ENCODE results near the gene SRRM3. TPM values are rescaled to one million over a fixed set of nuclear protein-coding genes. Genes with fewer than 3 reads are reported as not detected.

The SRRM3 gene
- total and polyA plus RNA-seq, 9 of the 15 experiments (the other 6 are each of a cell fraction or from before 2014, with no cell fraction given), result 0.04 to 0.91 (median 0.46) TPM; not detected in 2

- TF ChIP-seq ZSCAN32 (CRISPR knock-in tag; IDR thresholded peaks at IDR 0.05) (no peak), ILF3 (IDR thresholded peaks at IDR 0.05; ENCODE audit: borderline replicate concordance) (no peak), LCOR (CRISPR knock-in tag; IDR thresholded peaks at IDR 0.05) (peak; percentile 55; the same call in 1 of the 2 replicates), FOXO4 (CRISPR knock-in tag; IDR thresholded peaks at IDR 0.05) (no peak), CHD7 (IDR thresholded peaks at IDR 0.05; ENCODE audit: low read depth, low read length) (no peak), MCM2 (IDR thresholded peaks at IDR 0.05; ENCODE audit: low read depth) (no peak), KDM2B (CRISPR knock-in tag; IDR thresholded peaks at IDR 0.05) (no peak), YY1 (IDR thresholded peaks at IDR 0.05; ENCODE audit: borderline replicate concordance in 1 of 3, control insufficient read depth in 1 of 3, extremely low read depth in 1 of 3, insufficient read depth in 3 of 3, insufficient read length in 1 of 3, insufficient replicate concordance in 2 of 3, low read depth in 1 of 3, low read length in 2 of 3) (peak in 2 of 3 experiments; percentile 14 to 52)
Observed at GRCh38 chr7:76303202-76304147, 101.8 kb downstream of the SRRM3 start (continued).

Data from K562 (cell line).